HUES6 (cell line): ENCODE data around the gene UBE4A.

Experiments used
- H3K27ac ChIP-seq: 2 replicates; pipeline ENCODE4 v1.7.0; 2013; ENCODE audit warnings: low read depth, mild to moderate bottlenecking, low read length, inconsistent platforms
- H3K27me3 ChIP-seq: 2 replicates; pipeline ENCODE4 v1.6.1; 2013; ENCODE audit warnings: low read length; ENCODE audit not compliant: control insufficient read depth, insufficient read depth
- H3K36me3 ChIP-seq: 2 replicates; pipeline ENCODE4 v1.6.1; 2013; ENCODE audit warnings: low read length; ENCODE audit not compliant: control insufficient read depth, insufficient read depth
- H3K4me1 ChIP-seq: 2 replicates; pipeline ENCODE4 v1.6.1; 2013; ENCODE audit warnings: low read length; ENCODE audit not compliant: control insufficient read depth, insufficient read depth
- H3K4me3 ChIP-seq: 2 replicates; pipeline ENCODE4 v1.5.1; 2013; ENCODE audit warnings: low read depth, low read length
- H3K9ac ChIP-seq: one replicate; pipeline ENCODE4 v1.6.1; 2013; ENCODE audit warnings: mild to moderate bottlenecking, low read length
- H3K9me3 ChIP-seq: 2 replicates; pipeline ENCODE4 v1.6.1; 2013; ENCODE audit warnings: low read depth, low read length; ENCODE audit not compliant: control insufficient read depth, insufficient read depth

Gene UBE4A

GRCh38 chr11:118373871-118374270, 14.5 kb downstream of the UBE4A start:
- Histone ChIP-seq H3K36me3 (peaks cover 86% of the 10 kb centered on the region), H3K9ac (no peak overlapping the region), H3K27ac (no peak overlapping the region), H3K4me3 (no peak overlapping the region), H3K4me1 (no peaks in the 10 kb centered on the region), H3K27me3 (no peaks in the 10 kb centered on the region), H3K9me3 (no peaks in the 10 kb centered on the region)

- peaks cover 86% of the 10 kb centered on the region for H3K36me3 ChIP-seq
- H3K4me1 ChIP-seq, result no peaks in the 10 kb centered on the region
- no peak overlapping the region for H3K4me3 ChIP-seq
- H3K9ac ChIP-seq, result no peak overlapping the region
- no peaks in the 10 kb centered on the region for H3K9me3 ChIP-seq
- H3K27me3 ChIP-seq, result no peaks in the 10 kb centered on the region
- no peak overlapping the region for H3K27ac ChIP-seq
These were observed 15.3 kb downstream of the UBE4A start for GRCh38 chr11:118374729-118375128.

- peaks cover 86% of the 10 kb centered on the region for H3K36me3 ChIP-seq
- no peaks in the 10 kb centered on the region for H3K27me3 ChIP-seq
- no peaks in the 10 kb centered on the region for H3K9me3 ChIP-seq
- H3K9ac ChIP-seq, result no peak overlapping the region
- H3K4me1 ChIP-seq, result no peaks in the 10 kb centered on the region
- no peak overlapping the region for H3K4me3 ChIP-seq
- no peak overlapping the region for H3K27ac ChIP-seq
These were observed 16.6 kb downstream of the UBE4A start for GRCh38 chr11:118375978-118376377.

- H3K27ac ChIP-seq, result no peak overlapping the region
- H3K4me3 ChIP-seq, result no peak overlapping the region
- no peaks in the 10 kb centered on the region for H3K4me1 ChIP-seq
- peaks cover 87% of the 10 kb centered on the region for H3K36me3 ChIP-seq
- no peaks in the 10 kb centered on the region for H3K9me3 ChIP-seq
- no peaks in the 10 kb centered on the region for H3K27me3 ChIP-seq
- no peak overlapping the region for H3K9ac ChIP-seq
These were observed 20.1 kb downstream of the UBE4A start for GRCh38 chr11:118379497-118379896.

DNA sequence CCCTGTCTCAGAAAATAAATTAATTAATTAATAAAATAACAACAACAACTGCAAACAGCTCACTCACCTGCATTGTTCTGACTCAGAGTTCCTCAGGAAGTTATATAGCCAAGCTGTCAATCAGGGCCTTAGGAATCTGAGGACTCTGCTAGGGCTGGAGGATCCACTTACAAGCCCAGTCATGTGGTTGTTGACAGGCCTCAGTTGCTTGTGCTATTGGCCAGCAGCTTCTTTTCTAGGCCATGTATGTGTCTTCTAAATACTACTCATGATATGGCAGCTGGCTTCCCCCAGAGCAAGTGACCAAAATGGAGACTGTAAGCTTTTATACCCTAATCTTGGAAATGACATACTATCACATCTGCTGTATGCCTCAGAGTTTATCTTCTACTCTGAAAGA, 21.2 kb downstream of the UBE4A start:
- Histone ChIP-seq H3K9ac (no peak overlapping the region), H3K27me3 (no peaks in the 10 kb centered on the region), H3K9me3 (no peaks in the 10 kb centered on the region), H3K4me1 (no peaks in the 10 kb centered on the region), H3K27ac (no peak overlapping the region), H3K4me3 (no peak overlapping the region), H3K36me3 (peaks cover 91% of the 10 kb centered on the region)

DNA sequence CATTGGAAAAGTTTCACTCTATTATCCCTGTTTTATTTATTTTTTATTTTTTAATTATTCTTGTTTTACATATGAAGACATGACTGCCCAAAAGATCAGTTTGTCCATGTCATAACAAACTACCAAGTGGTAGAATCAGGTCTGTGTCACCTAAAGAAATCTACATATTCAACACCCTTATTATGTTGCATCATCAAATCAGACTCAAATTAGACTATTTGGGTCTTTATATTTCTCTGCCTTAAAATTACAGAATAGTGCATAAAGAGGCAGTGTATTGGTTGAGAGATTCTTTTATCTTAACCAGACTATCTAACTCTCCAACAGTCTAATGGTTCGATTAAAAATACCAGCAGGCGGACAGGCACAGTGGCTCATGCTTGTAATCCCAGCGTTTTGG, 23.6 kb downstream of the UBE4A start:
- Histone ChIP-seq H3K36me3 (peaks cover 97% of the 10 kb centered on the region), H3K4me1 (no peaks in the 10 kb centered on the region), H3K27ac (no peak overlapping the region), H3K4me3 (no peak overlapping the region), H3K27me3 (no peaks in the 10 kb centered on the region), H3K9ac (no peak overlapping the region), H3K9me3 (no peaks in the 10 kb centered on the region)

GRCh38 chr11:118383657-118384056, 24.3 kb downstream of the UBE4A start:
- H3K4me3 ChIP-seq, result no peak overlapping the region
- no peak overlapping the region for H3K27ac ChIP-seq
- no peaks in the 10 kb centered on the region for H3K4me1 ChIP-seq
- no peak overlapping the region for H3K9ac ChIP-seq
- H3K9me3 ChIP-seq, result no peaks in the 10 kb centered on the region
- H3K27me3 ChIP-seq, result no peaks in the 10 kb centered on the region
- H3K36me3 ChIP-seq, result peaks cover 99% of the 10 kb centered on the region

GRCh38 chr11:118396097-118396501, 36.7 kb downstream of the UBE4A start:
- H3K4me1 ChIP-seq, result no peaks in the 10 kb centered on the region
- H3K27ac ChIP-seq, result no peak overlapping the region
- no peak overlapping the region for H3K9ac ChIP-seq
- no peak overlapping the region for H3K4me3 ChIP-seq
- H3K9me3 ChIP-seq, result no peaks in the 10 kb centered on the region
- H3K36me3 ChIP-seq, result peaks cover 53% of the 10 kb centered on the region
- no peaks in the 10 kb centered on the region for H3K27me3 ChIP-seq

GRCh38 chr11:118397448-118397847, 38.0 kb downstream of the UBE4A start:
- H3K9me3 ChIP-seq, result no peaks in the 10 kb centered on the region
- H3K27me3 ChIP-seq, result no peaks in the 10 kb centered on the region
- no peak overlapping the region for H3K27ac ChIP-seq
- H3K9ac ChIP-seq, result no peak overlapping the region
- no peak overlapping the region for H3K4me3 ChIP-seq
- no peaks in the 10 kb centered on the region for H3K4me1 ChIP-seq
- peaks cover 45% of the 10 kb centered on the region for H3K36me3 ChIP-seq

DNA sequence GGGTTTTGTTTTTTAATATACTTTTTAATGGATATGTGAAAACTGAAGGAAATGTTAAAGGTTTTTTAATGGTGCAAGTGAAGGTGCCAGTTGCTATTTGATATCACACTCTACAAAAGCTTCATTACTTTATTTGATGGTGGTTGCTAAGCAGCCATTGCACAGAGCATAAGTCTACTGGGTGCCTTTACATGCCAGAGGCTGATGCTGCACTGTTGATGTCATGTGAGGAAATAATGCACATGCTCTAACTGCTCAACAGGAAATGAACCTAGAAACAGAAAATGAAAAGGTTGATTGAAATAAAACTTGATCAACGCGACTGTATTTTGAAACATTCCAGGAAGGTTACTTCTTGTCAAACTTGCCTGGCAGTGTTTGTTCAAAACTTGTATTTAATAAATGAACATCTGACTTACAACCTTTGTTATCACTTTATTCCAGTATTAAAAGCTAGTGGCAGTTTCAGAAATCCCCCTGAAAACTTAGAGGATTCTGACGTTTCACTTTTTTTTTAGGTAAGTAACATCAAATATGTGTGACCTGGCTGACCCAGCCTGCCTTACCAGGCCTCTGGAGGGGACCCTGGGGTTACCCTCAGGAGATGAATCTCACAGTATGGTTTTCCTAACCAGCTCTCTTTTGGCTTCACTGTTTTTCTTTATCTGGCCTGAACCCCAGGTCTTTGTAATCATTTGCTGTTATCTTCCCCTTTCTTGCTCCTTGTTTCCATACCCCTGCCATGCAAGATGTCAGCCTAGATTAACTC, 39.6 kb downstream of the UBE4A start:
- Histone ChIP-seq H3K27me3 (no peaks in the 10 kb centered on the region), H3K9ac (peak overlapping the region; percentile 20), H3K4me3 (no peak overlapping the region), H3K36me3 (peaks cover 31% of the 10 kb centered on the region), H3K4me1 (no peaks in the 10 kb centered on the region), H3K9me3 (no peaks in the 10 kb centered on the region), H3K27ac (no peak overlapping the region)

DNA sequence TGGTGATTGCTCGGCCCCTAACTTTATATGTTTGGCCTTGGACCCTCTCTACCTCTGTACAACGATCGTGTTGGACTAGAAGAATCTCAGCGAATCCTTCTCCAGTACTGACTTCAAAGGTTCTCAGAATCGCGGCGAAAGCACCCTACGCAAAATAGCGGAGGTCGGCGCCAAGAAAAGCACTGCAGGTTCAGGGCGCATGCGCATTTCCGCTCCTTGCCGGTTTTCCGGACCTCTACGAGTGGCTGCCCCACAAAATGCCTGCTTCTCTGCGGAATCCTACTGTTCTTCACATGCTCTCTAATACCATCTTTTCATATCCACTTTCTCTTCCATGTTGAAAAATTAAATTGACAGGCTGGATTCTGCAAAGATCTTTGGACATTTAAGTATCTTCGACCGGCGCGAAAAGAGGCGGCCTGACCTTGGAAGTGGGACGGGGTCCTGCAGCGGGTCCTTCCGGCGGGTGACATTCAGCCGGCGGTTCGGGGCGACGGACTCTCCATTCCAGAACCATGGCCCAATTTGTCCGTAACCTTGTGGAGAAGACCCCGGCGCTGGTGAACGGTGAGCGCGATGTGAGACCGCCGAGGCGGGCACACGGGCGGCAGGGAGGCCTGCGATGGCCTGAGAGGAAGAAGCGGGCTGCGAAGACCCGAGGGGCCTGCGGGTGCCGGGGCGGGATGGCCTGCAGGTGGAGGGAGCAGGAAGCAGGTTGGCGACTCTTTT, 41.9 kb downstream of the UBE4A start, which contains the start of gene ATP5MG:
ATP5MG (plus strand) TSS at position 456 of the 729 bp plus-strand sequence; CDS start at position 516, 60 bp downstream.
- Histone ChIP-seq H3K4me3 (peak within 1 kb of the TSS; percentile 91), H3K27ac (peak within 1 kb of the TSS; percentile 99), H3K9ac (peak within 1 kb of the TSS; percentile 98), H3K4me1 (no peaks in the 10 kb centered on the region), H3K27me3 (no peaks in the 10 kb centered on the region), H3K36me3 (peaks cover 27% of the 10 kb centered on the region), H3K9me3 (no peaks in the 10 kb centered on the region)
